HCT116 (cell line): ENCODE results near the gene RBFOX2. TPM values are rescaled to one million over a fixed set of nuclear protein-coding genes. Genes with fewer than 3 reads are reported as not detected.

Experiments used
- ATAC-seq: fragments of 200-7000 bp; cut with Tn5 transposase; 2 replicates; pipeline ENCODE4 v1.9.1; 2020; ENCODE audit warnings: mild to moderate bottlenecking, moderate library complexity
- BruUV-seq: library from RNA; stranded (reverse); fragments of 400-500 nt; replicated peaks from 2 replicates; lab custom pipeline; 2021; lab: Mats Ljungman, UMichigan
- CTCF ChIA-PET: fragments of 300-600 bp; sonication (Branson Sonifier 250); formaldehyde crosslinking; loops from one replicate; lab custom pipeline; 2021; ENCODE audit warnings: antibody characterized with exemption; lab: Charles Lee
- POLR2A ChIA-PET: fragments of 300-600, 350-600 bp; sonication (Branson Sonifier 250); formaldehyde crosslinking; loops from one replicate; lab custom pipeline; 2021; ENCODE audit warnings: antibody characterized with exemption; lab: Charles Lee
- RAD21 ChIA-PET, 2 experiments: fragments of 300-600 bp; sonication (Branson Sonifier 250); formaldehyde crosslinking; loops; one replicate each; lab custom pipeline; 2023; ENCODE audit warnings: low total read pairs in 2 of 2; ENCODE audit not compliant: uncharacterized antibody in 2 of 2, unreplicated experiment in 2 of 2, low non-redundant PET in 1 of 2; lab: Charles Lee
- DNase-seq: peaks from one replicate; pipeline ENCODE4 v3.0.0-alpha.2; 2010; ENCODE audit warnings: low read depth, low spot score
- H2AFZ ChIP-seq: fragments of 200-600 bp; shearing (Covaris generic), sonication (generic); 2 replicates; pipeline ENCODE4 v1.6.1; 2017; ENCODE audit warnings: low read depth, mixed run types, mixed read lengths, antibody characterized with exemption, low read length; ENCODE audit not compliant: poor library complexity, severe bottlenecking
- H3K27ac ChIP-seq: 2 replicates; pipeline ENCODE4 v1.5.1; 2012; ENCODE audit warnings: low read depth, low read length
- H3K27me3 ChIP-seq: fragments of 200-600 bp; sonication (generic); 2 replicates; pipeline ENCODE4 v1.6.1; 2016; ENCODE audit warnings: mixed run types, low read length, mixed read lengths; ENCODE audit not compliant: insufficient read depth
- H3K36me3 ChIP-seq, 2 experiments: fragments of 200-500 bp in 1 of 2; fragments of 200-600 bp in 1 of 2; sonication (Bioruptor generic) in 1 of 2; sonication (generic) in 1 of 2; 2 replicates each; pipeline versions ENCODE4 v1.5.1 to v1.6.1; 2014 to 2016; ENCODE audit warnings: low read length in 2 of 2, inconsistent platforms in 1 of 2, mixed read lengths in 1 of 2, mixed run types in 1 of 2; ENCODE audit not compliant: insufficient read depth in 2 of 2, control insufficient read depth in 1 of 2
- H3K4me1 ChIP-seq, 2 experiments: fragments of 200-600 bp in 1 of 2; sonication (generic) in 1 of 2; 2 replicates each; pipeline versions ENCODE4 v1.5.1 to v1.6.1; 2012 to 2017; ENCODE audit warnings: low read length in 2 of 2, inconsistent platforms in 1 of 2, mild to moderate bottlenecking in 1 of 2, mixed read lengths in 1 of 2, mixed run types in 1 of 2, moderate library complexity in 1 of 2; ENCODE audit not compliant: insufficient read depth in 2 of 2, control insufficient read depth in 1 of 2
- H3K4me2 ChIP-seq: fragments of 200-600 bp; sonication (generic); 2 replicates; pipeline ENCODE4 v1.6.1; 2017; ENCODE audit warnings: mixed run types, low read length, mixed read lengths
- H3K4me3 ChIP-seq, 2 experiments: fragments of 200-600 bp in 1 of 2; sonication (generic) in 1 of 2; replicated peaks in 1 of 2; 2 replicates each; pipeline ENCODE4 v1.5.1; 2011 to 2016; ENCODE audit warnings: low read length in 2 of 2, control low read depth in 1 of 2, low read depth in 1 of 2, mild to moderate bottlenecking in 1 of 2, mixed read lengths in 1 of 2, mixed run types in 1 of 2
- H3K79me2 ChIP-seq: fragments of 200-600 bp; sonication (generic); 2 replicates; pipeline ENCODE4 v1.6.1; 2017; ENCODE audit warnings: mild to moderate bottlenecking, mixed run types, low read length, moderate library complexity, mixed read lengths; ENCODE audit not compliant: insufficient read depth
- H3K9ac ChIP-seq: fragments of 200-600 bp; sonication (generic); 2 replicates; pipeline ENCODE4 v1.6.1; 2016; ENCODE audit warnings: low read length, mixed read lengths
- H3K9me2 ChIP-seq: fragments of 200-600 bp; sonication (generic), shearing (Covaris generic); 2 replicates; pipeline ENCODE4 v1.6.1; 2017; ENCODE audit warnings: mixed run types, mild to moderate bottlenecking, moderate library complexity; ENCODE audit not compliant: insufficient read depth
- H3K9me3 ChIP-seq, 2 experiments: fragments of 200-500 bp in 1 of 2; fragments of 200-600 bp in 1 of 2; sonication (Bioruptor generic) in 1 of 2; sonication (generic) in 1 of 2; 2 replicates each; pipeline ENCODE4 v1.6.1; 2014 to 2017; ENCODE audit warnings: low read length in 2 of 2, mixed read lengths in 2 of 2, inconsistent platforms in 1 of 2, low read depth in 1 of 2, mild to moderate bottlenecking in 1 of 2, mixed run types in 1 of 2, moderate library complexity in 1 of 2; ENCODE audit not compliant: control insufficient read depth in 1 of 2, insufficient read depth in 1 of 2
- H4K20me1 ChIP-seq: fragments of 200-600 bp; sonication (generic), shearing (Covaris generic); 2 replicates; pipeline ENCODE4 v1.6.1; 2017; ENCODE audit warnings: mixed run types, mild to moderate bottlenecking, moderate library complexity; ENCODE audit not compliant: insufficient read depth
- ATF3 ChIP-seq: IDR thresholded peaks from 2 replicates; pipeline ENCODE4 v1.6.1; 2012
- CBX3 ChIP-seq: IDR thresholded peaks from 2 replicates; pipeline ENCODE4 v1.6.1; 2012; ENCODE audit warnings: low read depth
- EGR1 ChIP-seq: IDR thresholded peaks from 2 replicates; pipeline ENCODE4 v1.6.1; 2012; ENCODE audit warnings: low read depth
- ELF1 ChIP-seq: IDR thresholded peaks from 2 replicates; pipeline ENCODE4 v1.6.1; 2012; ENCODE audit warnings: low read depth, borderline replicate concordance
- EZH2 ChIP-seq: fragments of 200-600 bp; sonication (generic); IDR thresholded peaks from 2 replicates; pipeline ENCODE4 v1.6.1; 2017; ENCODE audit warnings: antibody characterized with exemption, mixed run types
- EZH2phosphoT487 ChIP-seq: fragments of 200-600 bp; IDR thresholded peaks from 2 replicates; pipeline ENCODE4 v1.6.1; 2018; ENCODE audit warnings: antibody characterized with exemption, borderline replicate concordance
- MAX ChIP-seq: IDR thresholded peaks from 2 replicates; pipeline ENCODE4 v1.6.1; 2012
- POLR2A ChIP-seq: IDR thresholded peaks from 2 replicates; pipeline ENCODE4 v1.7.0; 2011; ENCODE audit warnings: borderline replicate concordance; ENCODE audit not compliant: insufficient read depth, insufficient read length; ENCODE audit errors: extremely low read depth
- RAD21 ChIP-seq: IDR thresholded peaks from 2 replicates; pipeline ENCODE4 v1.6.1; 2012; ENCODE audit warnings: low read depth, mild to moderate bottlenecking
- REST ChIP-seq: IDR thresholded peaks from 2 replicates; pipeline ENCODE4 v1.6.1; 2012; ENCODE audit warnings: low read depth
- SIN3A ChIP-seq: IDR thresholded peaks from 2 replicates; pipeline ENCODE4 v1.6.1; 2012; ENCODE audit warnings: low read depth
- SP1 ChIP-seq: IDR thresholded peaks from 2 replicates; pipeline ENCODE4 v1.6.1; 2012; ENCODE audit warnings: low read depth
- SRF ChIP-seq: IDR thresholded peaks from 2 replicates; pipeline ENCODE4 v1.6.1; 2012; ENCODE audit warnings: low read depth
- TCF7L2 ChIP-seq: IDR thresholded peaks from 2 replicates; pipeline ENCODE4 v1.7.0; 2011; ENCODE audit warnings: borderline replicate concordance, inconsistent platforms; ENCODE audit not compliant: insufficient read depth, insufficient read length; ENCODE audit errors: extremely low read depth
- YY1 ChIP-seq: IDR thresholded peaks from 2 replicates; pipeline ENCODE4 v1.6.1; 2011; ENCODE audit warnings: low read length, low read depth, moderate library complexity, mild to moderate bottlenecking; ENCODE audit not compliant: insufficient replicate concordance; ENCODE audit errors: extremely low read depth
- ZBTB33 ChIP-seq: IDR thresholded peaks from 2 replicates; pipeline ENCODE4 v1.6.1; 2011; ENCODE audit warnings: mild to moderate bottlenecking, low read length, moderate library complexity; ENCODE audit not compliant: insufficient replicate concordance; ENCODE audit errors: extremely low read depth
- ZFX ChIP-seq: fragments of 450-650 bp; IDR thresholded peaks from 2 replicates; pipeline ENCODE4 v1.6.1; 2017
- intact Hi-C: fragments of 100-400 bp; cut with micrococcal nuclease; formaldehyde crosslinking; loops from 2 replicates; pipeline ENCODE4 v1.10.0; 2022
- total RNA-seq: library from RNA; stranded (reverse); gene quantifications from one replicate; pipeline ENCODE4 v1.2.1, GENCODE V29; 2021; ENCODE audit not compliant: unreplicated experiment
- TF ChIP-seq, protein P1 (sequence below), 3 experiments: fragments of 200-600 bp in 1 of 3; sonication (generic) in 1 of 3; IDR thresholded peaks in 2 of 3; conservative IDR thresholded peaks in 1 of 3; 2 replicates each; pipeline ENCODE4 v1.5.1; 2012 to 2017; ENCODE audit warnings: low read depth in 2 of 3, low read length in 2 of 3, antibody characterized with exemption in 1 of 3, borderline replicate concordance in 1 of 3, control low read depth in 1 of 3, mild to moderate bottlenecking in 1 of 3, mixed read lengths in 1 of 3, mixed run types in 1 of 3, moderate library complexity in 1 of 3; ENCODE audit not compliant: insufficient read depth in 1 of 3

Gene RBFOX2
- total RNA-seq, 1 experiment from 2014 or later = 83.9 TPM

DNA sequence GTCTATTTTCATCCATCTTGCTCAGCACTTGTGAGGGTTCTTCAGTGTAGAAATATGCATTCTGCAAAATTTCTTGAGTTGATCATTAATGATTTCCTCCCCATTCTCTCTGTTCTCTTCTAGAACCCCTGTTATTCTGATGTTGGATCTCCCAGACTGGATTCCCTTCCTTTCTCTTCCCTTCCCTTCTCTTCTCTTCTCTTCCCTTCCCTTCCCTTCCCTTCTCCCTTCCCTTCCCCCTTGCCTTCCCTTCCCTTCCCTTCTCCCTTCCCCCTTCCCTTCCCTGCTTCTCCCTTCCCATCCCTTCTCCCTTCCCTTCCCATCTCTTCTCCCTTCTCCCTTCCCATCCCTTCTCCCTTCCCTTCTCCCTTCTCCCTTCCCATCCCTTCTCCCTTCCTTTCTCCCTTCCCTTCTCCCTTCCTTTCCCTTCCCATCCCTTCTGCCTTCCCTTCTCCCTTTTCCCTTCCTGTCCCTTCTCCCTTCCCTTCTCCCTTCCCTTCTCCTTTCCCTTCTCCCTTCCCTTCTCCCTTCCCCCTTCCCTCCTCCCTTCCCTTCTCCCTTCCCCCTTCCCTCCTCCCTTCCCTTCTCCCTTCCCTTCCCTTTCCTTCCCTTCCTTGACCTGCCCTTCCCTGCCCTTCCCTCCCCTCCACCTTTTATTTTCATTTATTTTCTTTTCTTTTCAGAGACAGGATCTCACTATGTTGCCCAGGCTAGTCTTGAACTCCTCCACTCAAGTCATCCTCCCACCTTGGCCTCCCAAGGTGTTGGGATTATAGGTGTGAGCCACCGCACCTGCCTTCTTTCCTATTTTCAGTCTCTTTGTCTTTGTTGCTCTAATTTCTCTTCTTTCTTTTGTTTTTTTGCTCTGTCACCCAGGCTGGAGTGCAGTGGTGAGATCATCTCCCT is 24.9 kb upstream of the RBFOX2 start:
- ChIA-PET RAD21 (no interaction called here), CTCF (interaction anchor here (1.8 to 4.7 kb wide), 2 partner anchors 12 kb away, joined by 25 to 52 read pairs; no protein-coding TSS in a partner anchor), POLR2A (interaction anchor here (0.6 to 2.0 kb wide), 2 partner anchors 25 to 54 kb away, joined by 4 to 7 read pairs; partner anchors contain the start of gene RBFOX2)
- DNase-seq = no peak
- H4K20me1 ChIP-seq = no peaks in the 10 kb centered on the region
- peaks cover 21 to 49% of the 10 kb centered on the region in 2 experiments for H3K4me1 ChIP-seq
- no peaks in the 10 kb centered on the region for H3K9me2 ChIP-seq
- H3K79me2 ChIP-seq = no peaks in the 10 kb centered on the region
- no peaks in the 10 kb centered on the region for H3K27me3 ChIP-seq
- H3K27ac ChIP-seq = peak overlapping the region; percentile 86; the same call in 1 of the 2 replicates
- intact Hi-C loops = no loop called here
- H3K36me3 ChIP-seq = no peaks in the 10 kb centered on the region
- peak overlapping the region; percentile 67 for H3K4me2 ChIP-seq
- no peak for ATAC-seq
- no TSS peak for BruUV-seq
- peak overlapping the region; percentile 57; the same call in 1 of the 2 replicates for H3K9ac ChIP-seq
- H3K4me3 ChIP-seq = peak overlapping the region in 1 of 2 experiments; percentile 38; a peak in 2 of 4 replicates
- no peaks in the 10 kb centered on the region for H3K9me3 ChIP-seq
- peak overlapping the region; percentile 48 for H2AFZ ChIP-seq
- TF ChIP-seq SP1 (no peak), POLR2A (no peak), ZFX (no peak), EZH2 (no peak), ATF3 (no peak), CBX3 (no peak), RAD21 (no peak), YY1 (no peak), REST (no peak), MAX (no peak), ELF1 (no peak), SIN3A (no peak), EZH2phosphoT487 (no peak), TCF7L2 (no peak), EGR1 (no peak), SRF (no peak), ZBTB33 (no peak)
- TF ChIP-seq, protein P1, sequence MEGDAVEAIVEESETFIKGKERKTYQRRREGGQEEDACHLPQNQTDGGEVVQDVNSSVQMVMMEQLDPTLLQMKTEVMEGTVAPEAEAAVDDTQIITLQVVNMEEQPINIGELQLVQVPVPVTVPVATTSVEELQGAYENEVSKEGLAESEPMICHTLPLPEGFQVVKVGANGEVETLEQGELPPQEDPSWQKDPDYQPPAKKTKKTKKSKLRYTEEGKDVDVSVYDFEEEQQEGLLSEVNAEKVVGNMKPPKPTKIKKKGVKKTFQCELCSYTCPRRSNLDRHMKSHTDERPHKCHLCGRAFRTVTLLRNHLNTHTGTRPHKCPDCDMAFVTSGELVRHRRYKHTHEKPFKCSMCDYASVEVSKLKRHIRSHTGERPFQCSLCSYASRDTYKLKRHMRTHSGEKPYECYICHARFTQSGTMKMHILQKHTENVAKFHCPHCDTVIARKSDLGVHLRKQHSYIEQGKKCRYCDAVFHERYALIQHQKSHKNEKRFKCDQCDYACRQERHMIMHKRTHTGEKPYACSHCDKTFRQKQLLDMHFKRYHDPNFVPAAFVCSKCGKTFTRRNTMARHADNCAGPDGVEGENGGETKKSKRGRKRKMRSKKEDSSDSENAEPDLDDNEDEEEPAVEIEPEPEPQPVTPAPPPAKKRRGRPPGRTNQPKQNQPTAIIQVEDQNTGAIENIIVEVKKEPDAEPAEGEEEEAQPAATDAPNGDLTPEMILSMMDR (IDR thresholded peaks at IDR 0.05 in 2 of 3, conservative IDR thresholded peaks at IDR 0.05 in 1 of 3; ENCODE audit: borderline replicate concordance in 1 of 3, insufficient read depth in 1 of 3, low read depth in 2 of 3, low read length in 2 of 3) = no peak
